ENCODE measurements around the gene GRM2.

Gene GRM2

GRCh38 chr3:51680663-51681230 lies 26.1 kb upstream of the GRM2 start:
- no peak for DNase-seq

DNA sequence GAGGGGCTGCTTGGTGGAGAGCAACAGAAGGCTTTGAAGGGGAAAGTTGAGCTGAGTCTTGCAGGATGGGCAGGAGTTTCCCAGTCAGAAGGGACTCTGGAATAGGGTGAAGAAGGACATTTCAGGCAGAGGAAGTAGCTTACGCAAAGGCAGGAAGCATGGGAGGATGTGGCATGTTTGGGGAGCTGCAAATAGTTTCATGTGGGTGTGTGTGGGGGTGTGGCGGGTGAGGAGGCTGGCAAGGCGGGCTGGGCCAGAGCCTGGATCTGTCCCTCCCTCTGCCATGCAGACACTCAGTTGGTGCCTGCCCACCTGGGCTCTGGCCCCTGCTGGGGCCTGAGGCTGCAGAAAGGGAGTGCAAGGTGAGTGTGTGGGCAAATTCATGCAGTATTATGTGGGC lies 25.4 kb upstream of the GRM2 start:
- DNase-seq = no peak

GRCh38 chr3:51682079-51682478 lies 24.8 kb upstream of the GRM2 start:
- peak; percentile 82 for DNase-seq

GRCh38 chr3:51682526-51682925 lies 24.3 kb upstream of the GRM2 start:
- DNase-seq = no peak

DNA sequence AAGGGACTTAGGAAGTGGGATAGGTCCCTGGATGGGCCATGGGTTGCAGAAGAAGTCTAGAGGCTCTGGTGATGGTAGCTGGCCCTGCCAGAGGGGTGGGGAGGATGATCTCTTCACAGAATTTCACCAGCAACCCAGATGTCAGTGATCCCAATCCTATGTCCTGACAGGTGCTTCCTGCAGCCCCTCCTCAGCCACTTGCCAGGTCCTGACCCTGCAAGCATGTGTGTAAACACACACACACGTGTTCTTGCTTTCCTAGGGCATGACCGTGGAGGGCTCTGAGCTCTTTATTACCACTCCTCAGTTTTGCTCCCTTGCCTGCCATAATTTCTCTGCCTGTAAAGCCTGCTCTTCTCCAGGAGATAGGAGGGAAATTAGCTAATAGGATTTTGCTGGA lies 23.3 kb upstream of the GRM2 start:
- no peak for DNase-seq

- no peak for DNase-seq
Measured at GRCh38 chr3:51684971-51685751, 21.7 kb upstream of the GRM2 start.

DNA sequence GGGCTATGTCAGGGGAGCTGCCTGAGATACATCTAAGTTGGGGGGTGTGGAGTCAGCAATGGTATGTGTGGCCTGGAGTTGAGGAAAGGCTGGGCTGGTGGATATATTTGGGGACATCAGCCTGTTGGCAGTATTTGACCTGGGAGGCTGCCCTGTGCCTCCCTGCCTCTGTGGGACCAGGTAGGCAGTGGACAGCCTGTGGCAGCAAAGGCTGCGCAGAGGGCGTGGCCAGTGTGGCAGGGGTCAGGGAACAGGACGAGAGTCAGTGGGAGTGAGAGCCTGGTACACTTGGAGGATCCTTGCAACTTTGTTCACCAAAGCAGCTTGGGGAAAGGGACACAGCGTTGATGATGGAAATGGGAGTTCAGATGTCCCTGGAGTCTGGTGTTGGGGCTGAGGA lies 20.8 kb upstream of the GRM2 start:
- no peak for DNase-seq

- DNase-seq = peak; percentile 26
Measured at GRCh38 chr3:51686512-51687215, 20.2 kb upstream of the GRM2 start.

GRCh38 chr3:51687431-51688205 lies 19.2 kb upstream of the GRM2 start:
- DNase-seq = peak; percentile 45

- DNase-seq = no peak
Measured at GRCh38 chr3:51688206-51688600, 18.7 kb upstream of the GRM2 start.

- DNase-seq = no peak
Measured at GRCh38 chr3:51691021-51691420, 15.8 kb upstream of the GRM2 start.

DNA sequence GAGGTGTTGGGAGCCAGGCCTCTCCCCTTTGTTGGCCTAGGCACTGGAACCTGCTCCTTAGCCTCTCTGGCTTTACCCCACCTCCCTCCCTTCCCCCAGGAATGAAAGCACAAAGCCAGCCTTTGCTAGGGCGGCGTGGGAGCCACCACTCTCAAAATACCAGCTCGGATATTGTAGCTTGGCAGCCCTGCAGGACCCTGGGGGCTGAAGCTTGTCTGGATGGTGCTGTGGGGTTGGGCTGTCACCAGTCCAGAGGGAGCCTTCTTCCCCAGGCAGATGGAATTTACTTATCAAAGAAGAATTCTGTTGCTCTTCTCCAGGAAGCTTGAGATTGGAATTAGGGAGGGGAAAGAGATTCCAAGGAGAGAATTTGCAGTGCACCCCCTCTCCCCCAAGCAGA lies 14.9 kb upstream of the GRM2 start:
- no peak for DNase-seq

GRCh38 chr3:51692980-51693395 lies 13.9 kb upstream of the GRM2 start:
- no peak for DNase-seq

- no peak for DNase-seq
Measured at GRCh38 chr3:51696954-51697353, 9.9 kb upstream of the GRM2 start.

GRCh38 chr3:51698209-51698608 lies 8.7 kb upstream of the GRM2 start:
- no peak for DNase-seq

DNA sequence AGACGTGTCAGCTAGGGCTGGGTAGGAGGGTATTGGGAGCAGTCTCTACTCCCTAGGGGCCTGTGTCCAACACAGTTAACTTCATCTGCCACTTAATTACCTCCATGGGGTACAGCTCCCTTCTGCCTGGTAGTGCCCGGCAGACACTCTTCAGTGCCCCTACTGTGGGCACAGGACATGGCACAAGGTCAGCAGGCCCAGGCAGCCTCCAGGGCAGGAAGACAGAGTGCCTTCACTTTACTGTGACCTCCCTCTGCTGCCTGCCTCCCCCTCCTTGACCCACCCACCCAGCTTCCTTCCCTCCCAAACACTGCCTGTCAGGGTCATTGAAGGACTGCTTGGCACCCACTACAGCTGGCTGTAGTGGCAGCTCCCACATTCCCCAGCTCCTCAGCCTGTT lies 6.5 kb upstream of the GRM2 start:
- DNase-seq = no peak

DNA sequence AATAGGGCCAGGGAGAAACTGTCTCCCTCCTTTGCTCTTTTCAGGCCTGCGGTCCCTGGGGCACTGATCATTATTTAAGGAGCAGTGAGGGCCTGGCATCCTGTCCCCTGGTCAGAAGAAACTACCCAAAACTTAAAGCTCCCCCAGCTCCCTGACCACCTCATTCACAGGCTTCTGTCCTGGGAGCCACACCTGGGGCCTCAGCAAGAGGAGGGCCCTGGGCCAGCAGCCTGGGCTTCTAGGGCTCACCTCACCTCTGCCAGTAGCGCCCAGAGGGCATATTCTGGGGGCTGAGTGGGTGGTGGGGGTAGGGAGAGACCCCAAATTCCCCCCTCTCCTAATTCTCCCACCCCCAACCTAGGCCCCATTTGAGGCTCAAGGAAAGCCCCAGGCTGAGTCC lies 4.7 kb upstream of the GRM2 start:
- DNase-seq = no peak

DNA sequence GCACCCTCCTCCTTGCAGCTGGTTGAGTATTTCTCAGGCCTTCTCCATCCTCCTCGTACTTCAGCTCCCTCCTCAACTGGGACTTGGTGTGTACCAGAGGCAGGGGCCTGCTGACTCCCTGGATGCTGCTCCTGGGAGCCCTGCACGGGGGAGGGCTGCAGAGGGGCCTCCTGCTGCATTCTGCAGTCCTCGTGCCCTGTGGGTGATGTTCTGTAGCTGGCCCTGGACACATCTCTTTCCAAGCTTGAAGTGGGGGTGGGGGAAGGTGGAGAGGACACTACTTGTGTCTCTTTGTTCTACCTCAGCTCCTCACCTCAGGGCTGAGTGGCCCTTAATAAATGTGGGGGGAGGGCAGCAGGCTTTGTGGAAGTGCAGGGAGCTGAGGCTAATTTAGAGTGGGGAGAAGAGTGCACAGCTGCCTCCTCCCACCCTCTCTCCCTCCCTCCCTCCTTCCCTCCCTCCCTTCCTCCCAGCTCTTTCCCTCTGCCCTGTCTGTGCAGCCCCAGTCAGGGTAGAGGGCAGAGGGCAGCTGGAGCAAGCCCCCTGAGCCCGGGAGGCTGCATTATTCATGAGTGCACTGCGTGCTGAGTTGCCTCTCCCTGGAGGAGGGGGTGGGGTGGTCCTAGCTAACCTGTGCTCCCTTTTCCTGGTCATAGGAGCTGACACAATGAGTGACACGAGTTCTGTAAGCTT lies 3.7 kb upstream of the GRM2 start:
- DNase-seq = no peak

DNA sequence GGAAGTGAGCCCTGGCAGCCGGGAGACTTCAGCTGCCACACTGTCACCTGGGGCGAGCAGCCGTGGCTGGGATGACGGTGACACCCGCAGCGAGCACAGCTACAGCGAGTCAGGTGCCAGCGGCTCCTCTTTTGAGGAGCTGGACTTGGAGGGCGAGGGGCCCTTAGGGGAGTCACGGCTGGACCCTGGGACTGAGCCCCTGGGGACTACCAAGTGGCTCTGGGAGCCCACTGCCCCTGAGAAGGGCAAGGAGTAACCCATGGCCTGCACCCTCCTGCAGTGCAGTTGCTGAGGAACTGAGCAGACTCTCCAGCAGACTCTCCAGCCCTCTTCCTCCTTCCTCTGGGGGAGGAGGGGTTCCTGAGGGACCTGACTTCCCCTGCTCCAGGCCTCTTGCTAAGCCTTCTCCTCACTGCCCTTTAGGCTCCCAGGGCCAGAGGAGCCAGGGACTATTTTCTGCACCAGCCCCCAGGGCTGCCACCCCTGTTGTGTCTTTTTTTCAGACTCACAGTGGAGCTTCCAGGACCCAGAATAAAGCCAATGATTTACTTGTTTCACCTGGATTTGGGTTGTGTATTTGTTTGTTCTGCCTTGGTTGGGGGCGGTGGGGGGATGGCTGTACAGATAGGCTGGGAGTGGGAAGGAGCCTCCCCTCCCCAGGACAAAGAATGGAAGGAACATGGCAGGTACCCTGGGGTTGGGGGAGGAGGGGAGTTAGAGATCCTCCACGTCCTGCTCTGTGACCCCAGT lies 2.9 kb upstream of the GRM2 start:
- DNase-seq = no peak

- no peak for DNase-seq
Measured at GRCh38 chr3:51704511-51704950, 2.3 kb upstream of the GRM2 start.

DNA sequence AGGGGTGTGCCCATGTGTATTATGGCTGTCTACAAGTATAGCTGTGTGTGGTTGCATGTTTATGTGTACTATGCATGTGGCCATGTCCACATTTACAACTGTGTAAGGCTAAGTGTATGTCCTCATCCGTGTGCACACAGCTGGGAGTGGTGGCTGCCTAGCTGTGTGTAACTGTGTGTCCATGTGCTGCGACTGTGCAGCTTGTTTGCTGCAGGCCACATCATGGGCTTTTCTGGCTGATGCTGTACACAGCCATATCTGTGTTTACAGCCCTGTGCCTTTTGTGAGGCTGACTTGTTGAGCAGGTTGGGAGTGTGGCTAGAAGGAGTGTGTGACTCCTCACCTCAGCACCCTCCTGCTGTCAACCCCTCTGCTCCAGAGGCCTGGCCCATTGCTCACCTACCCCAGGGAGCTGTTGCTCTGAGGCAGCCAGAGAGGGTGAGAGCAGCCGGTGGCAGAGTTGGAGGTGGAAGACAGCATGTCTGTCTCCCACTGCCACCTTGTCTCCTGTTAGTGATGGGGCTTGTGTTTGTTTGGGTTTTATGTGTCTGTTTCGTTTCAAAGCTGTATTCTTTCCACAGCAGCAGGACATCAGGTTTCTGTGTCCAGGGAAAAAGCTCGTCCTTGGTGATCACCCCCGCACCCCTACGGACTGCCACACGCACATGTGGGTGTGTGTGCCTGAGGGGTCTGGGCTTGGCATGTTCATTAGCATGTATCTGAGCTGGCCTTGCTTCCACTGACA lies 1.4 kb upstream of the GRM2 start:
- DNase-seq = no peak

All from fibroblast of upper back skin (primary cell).